ENCODE results near the gene SLC29A4. TPM values are rescaled to one million over a fixed set of nuclear protein-coding genes. Genes with fewer than 3 reads are reported as not detected.
"Not testable (repeated sequence)": the region's sequence is repeated elsewhere in the genome, so short reads cannot be mapped to it uniquely, and the experiment has no call there.

The SLC29A4 gene
- total RNA-seq, 1 donor from 2014 or later = 8.2 TPM

- no peak for DNase-seq (ENCODE audit: low read depth)
- no peak for TF ChIP-seq CTCF (conservative IDR thresholded peaks at IDR 0.05; ENCODE audit: low read depth, low read length)
- no peak overlapping the region for H3K4me3 ChIP-seq (ENCODE audit: low read depth, low read length)
Measured at GRCh38 chr7:5300366-5300765, 17.6 kb downstream of the SLC29A4 start.

- no peak overlapping the region for H3K4me3 ChIP-seq (ENCODE audit: low read depth, low read length)
- DNase-seq (ENCODE audit: low read depth) = no peak
- no peak for TF ChIP-seq CTCF (conservative IDR thresholded peaks at IDR 0.05; ENCODE audit: low read depth, low read length)
Measured at GRCh38 chr7:5302577-5302976, 19.8 kb downstream of the SLC29A4 start.

GRCh38 chr7:5303061-5303460 is 20.3 kb downstream of the SLC29A4 start:
- no peak for TF ChIP-seq CTCF (conservative IDR thresholded peaks at IDR 0.05; ENCODE audit: low read depth, low read length)
- DNase-seq (ENCODE audit: low read depth) = no peak
- no peak overlapping the region for H3K4me3 ChIP-seq (ENCODE audit: low read depth, low read length)

- DNase-seq (ENCODE audit: low read depth) = no peak
- H3K4me3 ChIP-seq (ENCODE audit: low read depth, low read length) = no peak overlapping the region
- TF ChIP-seq CTCF (conservative IDR thresholded peaks at IDR 0.05; ENCODE audit: low read depth, low read length) = no peak
Measured at GRCh38 chr7:5303591-5304505, 21.1 kb downstream of the SLC29A4 start.

GRCh38 chr7:5305050-5305449 is 22.3 kb downstream of the SLC29A4 start:
- DNase-seq (ENCODE audit: low read depth); H3K4me3 ChIP-seq (ENCODE audit: low read depth, low read length): not testable (repeated sequence)

- not testable (repeated sequence) for DNase-seq (ENCODE audit: low read depth); H3K4me3 ChIP-seq (ENCODE audit: low read depth, low read length)
Measured at GRCh38 chr7:5307221-5308142, 24.7 kb downstream of the SLC29A4 start.

GRCh38 chr7:5309146-5309545 is 26.4 kb downstream of the SLC29A4 start:
- no peak overlapping the region for H3K4me3 ChIP-seq (ENCODE audit: low read depth, low read length)
- no peak for DNase-seq (ENCODE audit: low read depth)
- no peak for TF ChIP-seq CTCF (conservative IDR thresholded peaks at IDR 0.05; ENCODE audit: low read depth, low read length)
